ENCODE measurements around the gene TRPM6.
"Not testable (repeated sequence)": the region's sequence is repeated elsewhere in the genome, so short reads cannot be mapped to it uniquely, and the experiment has no call there.

The TRPM6 gene

GRCh38 chr9:74887041-74887980 lies at the start of gene TRPM6:
Gene TRPM6, minus strand, starts transcription at chr9:74887921. Its CDS starts 65 bp downstream, at chr9:74887856.
- DNase-seq (ENCODE audit: low spot score), result no peak

GRCh38 chr9:74935008-74935407 lies 47.3 kb upstream of the TRPM6 start:
- no peak for DNase-seq (ENCODE audit: low spot score)

- no peak for DNase-seq (ENCODE audit: low spot score)
These were observed 34.0 kb upstream of the TRPM6 start for GRCh38 chr9:74921737-74922136.

- no peak for DNase-seq (ENCODE audit: low spot score)
These were observed 33.4 kb upstream of the TRPM6 start for GRCh38 chr9:74920944-74921626.

GRCh38 chr9:74910036-74910435 lies 22.3 kb upstream of the TRPM6 start:
- DNase-seq (ENCODE audit: low spot score), result no peak

- no peak for DNase-seq (ENCODE audit: low spot score)
These were observed 20.9 kb upstream of the TRPM6 start for GRCh38 chr9:74908665-74909064.

- no peak for DNase-seq (ENCODE audit: low spot score)
These were observed 19.4 kb upstream of the TRPM6 start for GRCh38 chr9:74907085-74907484.

GRCh38 chr9:74901001-74901400 lies 13.3 kb upstream of the TRPM6 start:
- no peak for DNase-seq (ENCODE audit: low spot score)

- DNase-seq (ENCODE audit: low spot score), result not testable (repeated sequence)
These were observed 728 bp upstream of the TRPM6 start for GRCh38 chr9:74888449-74888848.

GRCh38 chr9:74887981-74888370 lies 255 bp upstream of the TRPM6 start:
- no peak for DNase-seq (ENCODE audit: low spot score)

- DNase-seq (ENCODE audit: low spot score), result peak; percentile 17
These were observed 11.3 kb downstream of the TRPM6 start for GRCh38 chr9:74876382-74876949.

- DNase-seq (ENCODE audit: low spot score), result no peak
These were observed 12.1 kb downstream of the TRPM6 start for GRCh38 chr9:74875656-74876055.

GRCh38 chr9:74874220-74874619 lies 13.5 kb downstream of the TRPM6 start:
- no peak for DNase-seq (ENCODE audit: low spot score)

- no peak for DNase-seq (ENCODE audit: low spot score)
These were observed 15.0 kb downstream of the TRPM6 start for GRCh38 chr9:74872619-74873233.

GRCh38 chr9:74867483-74867882 lies 20.2 kb downstream of the TRPM6 start:
- no peak for DNase-seq (ENCODE audit: low spot score)

GRCh38 chr9:74865177-74865576 lies 22.5 kb downstream of the TRPM6 start:
- no peak for DNase-seq (ENCODE audit: low spot score)

- no peak for DNase-seq (ENCODE audit: low spot score)
These were observed 25.8 kb downstream of the TRPM6 start for GRCh38 chr9:74861773-74862474.

- DNase-seq (ENCODE audit: low spot score), result no peak
These were observed 26.6 kb downstream of the TRPM6 start for GRCh38 chr9:74861071-74861470.

- DNase-seq (ENCODE audit: low spot score), result not testable (repeated sequence)
These were observed 27.5 kb downstream of the TRPM6 start for GRCh38 chr9:74860247-74860646.

- DNase-seq (ENCODE audit: low spot score), result no peak
These were observed 27.9 kb downstream of the TRPM6 start for GRCh38 chr9:74859786-74860185.

GRCh38 chr9:74858751-74859414 lies 28.8 kb downstream of the TRPM6 start:
- DNase-seq (ENCODE audit: low spot score), result no peak
